ENCODE results near the gene RABGAP1L.

DNA sequence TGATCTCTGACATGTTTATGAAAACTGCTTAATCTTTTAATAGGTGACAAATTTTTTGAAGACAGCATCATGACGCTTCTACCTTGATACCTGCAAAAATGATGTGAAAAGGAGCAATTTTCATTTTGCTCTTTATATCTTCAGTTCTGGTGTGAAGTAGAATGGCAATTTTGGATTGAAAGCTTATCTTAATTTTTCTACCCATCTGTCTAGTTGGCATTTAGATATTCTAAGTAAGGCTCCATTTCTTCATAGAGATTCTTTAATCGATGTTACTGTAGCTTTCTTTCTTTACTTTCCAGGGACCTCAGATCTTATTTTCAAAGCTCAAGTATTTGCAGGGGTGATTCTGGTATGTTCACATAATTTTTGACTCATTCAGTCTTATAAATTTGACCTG, 256.2 kb downstream of the RABGAP1L start:
- TF ChIP-seq, protein P1, sequence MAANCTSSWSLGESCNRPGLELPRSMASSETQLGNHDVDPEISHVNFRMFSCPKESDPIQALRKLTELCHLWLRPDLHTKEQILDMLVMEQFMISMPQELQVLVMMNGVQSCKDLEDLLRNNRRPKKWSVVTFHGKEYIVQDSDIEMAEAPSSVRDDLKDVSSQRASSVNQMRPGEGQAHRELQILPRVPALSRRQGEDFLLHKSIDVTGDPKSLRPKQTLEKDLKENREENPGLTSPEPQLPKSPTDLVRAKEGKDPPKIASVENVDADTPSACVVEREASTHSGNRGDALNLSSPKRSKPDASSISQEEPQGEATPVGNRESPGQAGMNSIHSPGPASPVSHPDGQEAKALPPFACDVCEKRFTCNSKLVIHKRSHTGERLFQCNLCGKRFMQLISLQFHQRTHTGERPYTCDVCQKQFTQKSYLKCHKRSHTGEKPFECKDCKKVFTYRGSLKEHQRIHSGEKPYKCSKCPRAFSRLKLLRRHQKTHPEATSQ (tag by site-specific recombination; IDR thresholded peaks at IDR 0.05), result no peak
- no peak for TF ChIP-seq ZBTB8A (tag by site-specific recombination; IDR thresholded peaks at IDR 0.05)
- TF ChIP-seq, protein P2, sequence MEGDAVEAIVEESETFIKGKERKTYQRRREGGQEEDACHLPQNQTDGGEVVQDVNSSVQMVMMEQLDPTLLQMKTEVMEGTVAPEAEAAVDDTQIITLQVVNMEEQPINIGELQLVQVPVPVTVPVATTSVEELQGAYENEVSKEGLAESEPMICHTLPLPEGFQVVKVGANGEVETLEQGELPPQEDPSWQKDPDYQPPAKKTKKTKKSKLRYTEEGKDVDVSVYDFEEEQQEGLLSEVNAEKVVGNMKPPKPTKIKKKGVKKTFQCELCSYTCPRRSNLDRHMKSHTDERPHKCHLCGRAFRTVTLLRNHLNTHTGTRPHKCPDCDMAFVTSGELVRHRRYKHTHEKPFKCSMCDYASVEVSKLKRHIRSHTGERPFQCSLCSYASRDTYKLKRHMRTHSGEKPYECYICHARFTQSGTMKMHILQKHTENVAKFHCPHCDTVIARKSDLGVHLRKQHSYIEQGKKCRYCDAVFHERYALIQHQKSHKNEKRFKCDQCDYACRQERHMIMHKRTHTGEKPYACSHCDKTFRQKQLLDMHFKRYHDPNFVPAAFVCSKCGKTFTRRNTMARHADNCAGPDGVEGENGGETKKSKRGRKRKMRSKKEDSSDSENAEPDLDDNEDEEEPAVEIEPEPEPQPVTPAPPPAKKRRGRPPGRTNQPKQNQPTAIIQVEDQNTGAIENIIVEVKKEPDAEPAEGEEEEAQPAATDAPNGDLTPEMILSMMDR (tag by site-specific recombination; IDR thresholded peaks at IDR 0.05), result no peak

Data from HEK293 (cell line).